ENCODE data around the gene UBE2H. TPM values are rescaled to one million over a fixed set of nuclear protein-coding genes. Genes with fewer than 3 reads are reported as not detected.

UBE2H gene
- total RNA-seq, 1 donor from 2014 or later: 92.3 TPM

GRCh38 chr7:129939881-129940280 lies 12.9 kb downstream of the UBE2H start:
- H3K36me3 Mint-ChIP-seq (ENCODE audit: low read depth, unreplicated experiment): peaks cover 7% of the 10 kb centered on the region
- no peaks in the 10 kb centered on the region for H3K9me3 Mint-ChIP-seq (ENCODE audit: unreplicated experiment)
- no peak overlapping the region for H3K27ac Mint-ChIP-seq (ENCODE audit: unreplicated experiment)
- no peak for TF ChIP-seq CTCF (IDR thresholded peaks at IDR 0.05; ENCODE audit: unreplicated experiment)
- H3K4me3 Mint-ChIP-seq (ENCODE audit: unreplicated experiment): no peak overlapping the region
- DNase-seq (ENCODE audit: low spot score): no peak
- no peaks in the 10 kb centered on the region for H3K4me1 Mint-ChIP-seq (ENCODE audit: unreplicated experiment)
- no peaks in the 10 kb centered on the region for H3K27me3 Mint-ChIP-seq (ENCODE audit: unreplicated experiment)

GRCh38 chr7:129933627-129934026 lies 19.1 kb downstream of the UBE2H start:
- Mint-ChIP-seq H3K9me3 (ENCODE audit: unreplicated experiment) (no peaks in the 10 kb centered on the region), H3K36me3 (ENCODE audit: low read depth, unreplicated experiment) (peaks cover 4% of the 10 kb centered on the region), H3K27ac (ENCODE audit: unreplicated experiment) (no peak overlapping the region), H3K4me3 (ENCODE audit: unreplicated experiment) (no peak overlapping the region), H3K27me3 (ENCODE audit: unreplicated experiment) (no peaks in the 10 kb centered on the region), H3K4me1 (ENCODE audit: unreplicated experiment) (no peaks in the 10 kb centered on the region)
- no peak for DNase-seq (ENCODE audit: low spot score)
- TF ChIP-seq CTCF (IDR thresholded peaks at IDR 0.05; ENCODE audit: unreplicated experiment): no peak

GRCh38 chr7:129926618-129927017 lies 26.1 kb downstream of the UBE2H start:
- Mint-ChIP-seq H3K9me3 (ENCODE audit: unreplicated experiment) (no peaks in the 10 kb centered on the region), H3K36me3 (ENCODE audit: low read depth, unreplicated experiment) (peaks cover 4% of the 10 kb centered on the region), H3K27me3 (ENCODE audit: unreplicated experiment) (no peaks in the 10 kb centered on the region), H3K27ac (ENCODE audit: unreplicated experiment) (peak overlapping the region; percentile 11), H3K4me3 (ENCODE audit: unreplicated experiment) (no peak overlapping the region), H3K4me1 (ENCODE audit: unreplicated experiment) (peaks cover 4% of the 10 kb centered on the region)
- TF ChIP-seq CTCF (IDR thresholded peaks at IDR 0.05; ENCODE audit: unreplicated experiment): no peak
- DNase-seq (ENCODE audit: low spot score): no peak

GRCh38 chr7:129925416-129926002 lies 27.3 kb downstream of the UBE2H start:
- no peak overlapping the region for H3K4me3 Mint-ChIP-seq (ENCODE audit: unreplicated experiment)
- H3K36me3 Mint-ChIP-seq (ENCODE audit: low read depth, unreplicated experiment): peaks cover 4% of the 10 kb centered on the region
- H3K9me3 Mint-ChIP-seq (ENCODE audit: unreplicated experiment): no peaks in the 10 kb centered on the region
- H3K27me3 Mint-ChIP-seq (ENCODE audit: unreplicated experiment): no peaks in the 10 kb centered on the region
- TF ChIP-seq CTCF (IDR thresholded peaks at IDR 0.05; ENCODE audit: unreplicated experiment): no peak
- no peak for DNase-seq (ENCODE audit: low spot score)
- peaks cover 4% of the 10 kb centered on the region for H3K4me1 Mint-ChIP-seq (ENCODE audit: unreplicated experiment)
- H3K27ac Mint-ChIP-seq (ENCODE audit: unreplicated experiment): peak overlapping the region; percentile 48

GRCh38 chr7:129924602-129925001 lies 28.2 kb downstream of the UBE2H start:
- DNase-seq (ENCODE audit: low spot score): no peak
- Mint-ChIP-seq H3K9me3 (ENCODE audit: unreplicated experiment) (no peaks in the 10 kb centered on the region), H3K4me3 (ENCODE audit: unreplicated experiment) (no peak overlapping the region), H3K27me3 (ENCODE audit: unreplicated experiment) (no peaks in the 10 kb centered on the region), H3K4me1 (ENCODE audit: unreplicated experiment) (peaks cover 5% of the 10 kb centered on the region), H3K36me3 (ENCODE audit: low read depth, unreplicated experiment) (peaks cover 4% of the 10 kb centered on the region), H3K27ac (ENCODE audit: unreplicated experiment) (no peak overlapping the region)
- TF ChIP-seq CTCF (IDR thresholded peaks at IDR 0.05; ENCODE audit: unreplicated experiment): no peak

All from endothelial cell (in vitro differentiated cells).